Neural cell (in vitro differentiated cells): ENCODE data around the gene ZNF662. TPM values are rescaled to one million over a fixed set of nuclear protein-coding genes. Genes with fewer than 3 reads are reported as not detected.

Source experiments
- H2AFZ ChIP-seq: fragments of 200-600, 300-800 bp; sonication (generic), shearing (Covaris generic); 2 replicates; pipeline ENCODE4 v1.6.0; 2014; ENCODE audit warnings: low read depth, mild to moderate bottlenecking, antibody characterized with exemption, low read length, moderate library complexity
- H3F3A ChIP-seq: fragments of 200-600 bp; shearing (Covaris generic); 2 replicates; pipeline ENCODE4 v1.6.1; 2016; ENCODE audit warnings: mild to moderate bottlenecking, moderate library complexity, mixed read lengths, antibody characterized with exemption, low read length; ENCODE audit not compliant: insufficient read depth, poor library complexity, severe bottlenecking
- H3K27ac ChIP-seq: fragments of 200-600, 300-800 bp; sonication (generic), shearing (Covaris generic); 2 replicates; pipeline ENCODE4 v1.5.1; 2014; ENCODE audit warnings: mild to moderate bottlenecking, low read length, moderate library complexity
- H3K27me3 ChIP-seq: fragments of 300-800, 200-600 bp; sonication (generic), shearing (Covaris generic); 2 replicates; pipeline ENCODE4 v1.6.0; 2014; ENCODE audit warnings: mild to moderate bottlenecking, low read depth, low read length, moderate library complexity; ENCODE audit not compliant: insufficient read depth
- H3K36me3 ChIP-seq: fragments of 300-800, 200-600 bp; sonication (generic), shearing (Covaris generic); 2 replicates; pipeline ENCODE4 v1.5.1; 2014; ENCODE audit warnings: mild to moderate bottlenecking, antibody characterized with exemption, low read length, moderate library complexity; ENCODE audit not compliant: insufficient read depth
- H3K4me2 ChIP-seq: fragments of 300-800, 200-600 bp; sonication (generic), shearing (Covaris generic); 2 replicates; pipeline ENCODE4 v1.6.0; 2014; ENCODE audit warnings: mild to moderate bottlenecking, low read length
- H3K4me3 ChIP-seq: fragments of 300-800, 200-600 bp; sonication (generic), shearing (Covaris generic); 2 replicates; pipeline ENCODE4 v1.5.1; 2014; ENCODE audit warnings: mild to moderate bottlenecking, low read length, moderate library complexity
- H3K79me2 ChIP-seq: fragments of 200-600 bp; shearing (Covaris generic); replicated peaks from 2 replicates; pipeline ENCODE4 v1.6.0; 2014; ENCODE audit warnings: mild to moderate bottlenecking, low read length, moderate library complexity; ENCODE audit not compliant: insufficient read depth
- H3K9ac ChIP-seq: fragments of 300-800, 200-600 bp; sonication (generic), shearing (Covaris generic); 2 replicates; pipeline ENCODE4 v1.6.1; 2016; ENCODE audit warnings: mild to moderate bottlenecking, low read length, mixed read lengths
- H3K9me2 ChIP-seq: fragments of 200-600 bp; shearing (Covaris generic); 2 replicates; pipeline ENCODE4 v1.6.1; 2016; ENCODE audit warnings: mild to moderate bottlenecking, low read length, mixed read lengths; ENCODE audit not compliant: insufficient read depth
- H3K9me3 ChIP-seq: fragments of 200-600, 300-800 bp; sonication (generic), shearing (Covaris generic); 2 replicates; pipeline ENCODE4 v1.6.1; 2016; ENCODE audit warnings: mild to moderate bottlenecking, mixed run types, low read length, moderate library complexity, mixed read lengths
- H4K20me1 ChIP-seq: fragments of 200-600 bp; shearing (Covaris generic); 2 replicates; pipeline ENCODE4 v1.6.1; 2016; ENCODE audit warnings: mild to moderate bottlenecking, mixed run types; ENCODE audit not compliant: insufficient read depth
- EP300 ChIP-seq: fragments of 450-650 bp; conservative IDR thresholded peaks from 2 replicates; pipeline ENCODE4 v1.6.1; 2014; ENCODE audit warnings: antibody characterized with exemption, mild to moderate bottlenecking, moderate library complexity; ENCODE audit not compliant: poor library complexity, severe bottlenecking
- EZH2 ChIP-seq: fragments of 200-600, 300-800 bp; shearing (Covaris generic), sonication (generic); IDR thresholded peaks from 2 replicates; pipeline ENCODE4 v1.6.1; 2014; ENCODE audit warnings: antibody characterized with exemption, low read length, borderline replicate concordance, mild to moderate bottlenecking; ENCODE audit not compliant: insufficient read depth, poor library complexity, severe bottlenecking
- MXI1 ChIP-seq: fragments of 450-650 bp; conservative IDR thresholded peaks from 2 replicates; pipeline ENCODE4 v1.6.1; 2014; ENCODE audit warnings: antibody characterized with exemption, mild to moderate bottlenecking; ENCODE audit not compliant: poor library complexity, severe bottlenecking
- POLR2AphosphoS5 ChIP-seq: IDR thresholded peaks from 2 replicates; pipeline ENCODE4 v1.6.1; 2012
- RAD21 ChIP-seq: fragments of 450-650 bp; conservative IDR thresholded peaks from 2 replicates; pipeline ENCODE4 v1.6.1; 2014; ENCODE audit warnings: antibody characterized with exemption, mild to moderate bottlenecking, moderate library complexity
- SMC3 ChIP-seq: fragments of 450-650 bp; conservative IDR thresholded peaks from 2 replicates; pipeline ENCODE4 v1.6.1; 2014; ENCODE audit warnings: antibody characterized with exemption, mild to moderate bottlenecking, moderate library complexity; ENCODE audit not compliant: poor library complexity
- TAF1 ChIP-seq: IDR thresholded peaks from 2 replicates; pipeline ENCODE4 v1.6.1; 2012; ENCODE audit warnings: low read depth
- polyA plus RNA-seq: library from polyadenylated mRNA; depleted of rRNA; stranded (reverse); fragments of >200 nt; gene quantifications from 2 replicates; pipeline ENCODE4 v1.2.3, GENCODE V29; 2014
- TF ChIP-seq, protein P1 (sequence below): fragments of 450-650 bp; IDR thresholded peaks from 2 replicates; pipeline ENCODE4 v1.5.1; 2014; ENCODE audit warnings: antibody characterized with exemption, mild to moderate bottlenecking, moderate library complexity; ENCODE audit not compliant: poor library complexity, severe bottlenecking
- TF ChIP-seq, protein P2 (sequence below): IDR thresholded peaks from 2 replicates; pipeline ENCODE4 v1.6.1; 2012; ENCODE audit warnings: borderline replicate concordance

ZNF662 gene
- polyA plus RNA-seq, 1 donor from 2014 or later = not detected

DNA sequence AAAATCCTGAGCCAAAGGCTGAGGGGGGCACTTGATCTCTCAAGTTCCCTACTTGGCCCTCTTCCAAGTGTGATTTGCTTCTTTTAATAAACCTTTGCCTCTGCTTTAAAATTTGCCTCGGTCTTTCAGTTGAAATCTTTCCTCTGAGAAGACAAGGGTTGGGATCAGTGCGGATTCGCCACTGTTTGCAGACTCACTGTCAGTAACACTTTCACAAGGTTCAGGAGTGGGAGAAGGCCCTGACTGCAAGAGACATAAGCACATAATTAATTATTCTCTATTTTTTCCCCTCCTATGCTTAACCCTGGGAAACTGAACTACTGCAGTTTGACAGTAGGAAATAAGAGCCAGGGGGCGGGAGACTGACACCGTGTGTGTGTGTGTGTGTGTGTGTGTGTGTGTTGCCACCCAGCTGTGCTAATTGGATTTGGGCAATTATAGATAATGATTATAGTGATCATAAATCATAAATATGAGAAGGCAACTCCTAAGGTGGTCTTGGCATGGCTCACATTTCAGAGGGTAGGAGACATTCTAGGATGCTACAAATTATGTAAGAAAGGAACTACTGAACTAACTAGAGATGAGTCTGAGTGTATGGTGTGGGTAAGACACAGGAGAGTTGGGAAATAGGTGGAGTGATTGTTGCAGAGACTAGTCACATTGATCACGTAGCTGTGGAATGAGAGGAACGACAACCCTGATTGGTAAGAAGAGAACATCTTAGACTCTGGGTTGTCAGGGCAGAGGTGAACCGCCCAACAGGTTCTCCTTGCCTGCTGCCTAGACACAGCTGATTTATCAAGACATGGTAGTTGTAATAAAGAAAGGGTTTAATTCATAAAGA, 5.5 kb upstream of the ZNF662 start:
- Histone ChIP-seq H2AFZ (no peak overlapping the region), H3K9me3 (no peaks in the 10 kb centered on the region), H3K27me3 (no peaks in the 10 kb centered on the region), H3K27ac (no peak overlapping the region), H3K36me3 (no peaks in the 10 kb centered on the region), H3K4me3 (no peak overlapping the region), H3K9me2 (no peaks in the 10 kb centered on the region), H4K20me1 (no peaks in the 10 kb centered on the region), H3K4me2 (no peak overlapping the region), H3F3A (no peaks in the 10 kb centered on the region), H3K9ac (no peak overlapping the region), H3K79me2 (no peaks in the 10 kb centered on the region)
- TF ChIP-seq TAF1 (no peak), EP300 (no peak)
- TF ChIP-seq, protein P1, sequence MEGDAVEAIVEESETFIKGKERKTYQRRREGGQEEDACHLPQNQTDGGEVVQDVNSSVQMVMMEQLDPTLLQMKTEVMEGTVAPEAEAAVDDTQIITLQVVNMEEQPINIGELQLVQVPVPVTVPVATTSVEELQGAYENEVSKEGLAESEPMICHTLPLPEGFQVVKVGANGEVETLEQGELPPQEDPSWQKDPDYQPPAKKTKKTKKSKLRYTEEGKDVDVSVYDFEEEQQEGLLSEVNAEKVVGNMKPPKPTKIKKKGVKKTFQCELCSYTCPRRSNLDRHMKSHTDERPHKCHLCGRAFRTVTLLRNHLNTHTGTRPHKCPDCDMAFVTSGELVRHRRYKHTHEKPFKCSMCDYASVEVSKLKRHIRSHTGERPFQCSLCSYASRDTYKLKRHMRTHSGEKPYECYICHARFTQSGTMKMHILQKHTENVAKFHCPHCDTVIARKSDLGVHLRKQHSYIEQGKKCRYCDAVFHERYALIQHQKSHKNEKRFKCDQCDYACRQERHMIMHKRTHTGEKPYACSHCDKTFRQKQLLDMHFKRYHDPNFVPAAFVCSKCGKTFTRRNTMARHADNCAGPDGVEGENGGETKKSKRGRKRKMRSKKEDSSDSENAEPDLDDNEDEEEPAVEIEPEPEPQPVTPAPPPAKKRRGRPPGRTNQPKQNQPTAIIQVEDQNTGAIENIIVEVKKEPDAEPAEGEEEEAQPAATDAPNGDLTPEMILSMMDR = no peak

DNA sequence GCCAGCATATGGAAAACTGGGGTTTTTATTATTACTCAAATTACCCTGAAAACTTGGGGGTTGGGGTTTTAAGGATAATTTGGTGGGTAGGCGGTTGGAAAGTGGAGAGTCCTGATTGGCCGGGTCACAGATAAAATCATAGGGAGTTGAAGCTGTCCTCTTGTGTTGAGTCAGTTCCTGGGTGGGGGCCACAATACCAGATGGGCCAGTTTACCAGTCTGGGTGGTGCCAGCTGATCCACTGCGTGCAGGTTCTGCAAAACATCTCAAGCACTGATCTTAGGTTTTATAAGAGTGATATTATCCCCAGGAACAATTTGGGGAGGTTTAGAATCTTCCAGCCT, 4.9 kb upstream of the ZNF662 start:
- Histone ChIP-seq H3K4me2 (no peak overlapping the region), H3K27ac (no peak overlapping the region), H3K27me3 (no peaks in the 10 kb centered on the region), H4K20me1 (no peaks in the 10 kb centered on the region), H3K4me3 (no peak overlapping the region), H3K79me2 (no peaks in the 10 kb centered on the region), H3F3A (no peaks in the 10 kb centered on the region), H2AFZ (no peak overlapping the region), H3K36me3 (no peaks in the 10 kb centered on the region), H3K9me3 (no peaks in the 10 kb centered on the region), H3K9ac (no peak overlapping the region), H3K9me2 (no peaks in the 10 kb centered on the region)
- TF ChIP-seq TAF1 (no peak), SMC3 (no peak), RAD21 (no peak), POLR2AphosphoS5 (no peak), EP300 (no peak), EZH2 (no peak), MXI1 (no peak)
- TF ChIP-seq, protein P2, sequence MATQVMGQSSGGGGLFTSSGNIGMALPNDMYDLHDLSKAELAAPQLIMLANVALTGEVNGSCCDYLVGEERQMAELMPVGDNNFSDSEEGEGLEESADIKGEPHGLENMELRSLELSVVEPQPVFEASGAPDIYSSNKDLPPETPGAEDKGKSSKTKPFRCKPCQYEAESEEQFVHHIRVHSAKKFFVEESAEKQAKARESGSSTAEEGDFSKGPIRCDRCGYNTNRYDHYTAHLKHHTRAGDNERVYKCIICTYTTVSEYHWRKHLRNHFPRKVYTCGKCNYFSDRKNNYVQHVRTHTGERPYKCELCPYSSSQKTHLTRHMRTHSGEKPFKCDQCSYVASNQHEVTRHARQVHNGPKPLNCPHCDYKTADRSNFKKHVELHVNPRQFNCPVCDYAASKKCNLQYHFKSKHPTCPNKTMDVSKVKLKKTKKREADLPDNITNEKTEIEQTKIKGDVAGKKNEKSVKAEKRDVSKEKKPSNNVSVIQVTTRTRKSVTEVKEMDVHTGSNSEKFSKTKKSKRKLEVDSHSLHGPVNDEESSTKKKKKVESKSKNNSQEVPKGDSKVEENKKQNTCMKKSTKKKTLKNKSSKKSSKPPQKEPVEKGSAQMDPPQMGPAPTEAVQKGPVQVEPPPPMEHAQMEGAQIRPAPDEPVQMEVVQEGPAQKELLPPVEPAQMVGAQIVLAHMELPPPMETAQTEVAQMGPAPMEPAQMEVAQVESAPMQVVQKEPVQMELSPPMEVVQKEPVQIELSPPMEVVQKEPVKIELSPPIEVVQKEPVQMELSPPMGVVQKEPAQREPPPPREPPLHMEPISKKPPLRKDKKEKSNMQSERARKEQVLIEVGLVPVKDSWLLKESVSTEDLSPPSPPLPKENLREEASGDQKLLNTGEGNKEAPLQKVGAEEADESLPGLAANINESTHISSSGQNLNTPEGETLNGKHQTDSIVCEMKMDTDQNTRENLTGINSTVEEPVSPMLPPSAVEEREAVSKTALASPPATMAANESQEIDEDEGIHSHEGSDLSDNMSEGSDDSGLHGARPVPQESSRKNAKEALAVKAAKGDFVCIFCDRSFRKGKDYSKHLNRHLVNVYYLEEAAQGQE = no peak
- TF ChIP-seq, protein P1 = no peak
